Astrocyte of the cerebellum (primary cell): ENCODE results near the gene LTF.

Experiments
- DNase-seq: peaks from one replicate; pipeline ENCODE4 v3.0.0-alpha.2; 2011; ENCODE audit warnings: low read depth
- H3K4me3 ChIP-seq: 2 replicates; pipeline ENCODE4 v1.5.1; 2011; ENCODE audit warnings: mild to moderate bottlenecking, low read depth, low read length, moderate library complexity
- CTCF ChIP-seq: IDR thresholded peaks from 2 replicates; pipeline ENCODE4 v1.5.1; 2012; ENCODE audit warnings: low read length, low read depth, moderate library complexity, mild to moderate bottlenecking; ENCODE audit errors: missing control alignments
- in situ Hi-C: cut with HindIII; loops from 2 replicates; pipeline ENCODE4 v1.10.0; 2017; ENCODE audit warnings: low sequenced_read_pairs

LTF gene

GRCh38 chr3:46416125-46416810, 48.4 kb downstream of the LTF start:
- TF ChIP-seq CTCF = no peak
- no peak for DNase-seq
- H3K4me3 ChIP-seq = no peak overlapping the region
- in situ Hi-C loops = no loop called here

- no peak overlapping the region for H3K4me3 ChIP-seq
- no peak for DNase-seq
- in situ Hi-C loops = no loop called here
- TF ChIP-seq CTCF = no peak
Observed at GRCh38 chr3:46414739-46415138, 50.0 kb downstream of the LTF start.

GRCh38 chr3:46413951-46414350, 50.8 kb downstream of the LTF start:
- in situ Hi-C loops = no loop called here

GRCh38 chr3:46412786-46413298, 51.9 kb downstream of the LTF start:
- H3K4me3 ChIP-seq = no peak overlapping the region
- DNase-seq = no peak
- in situ Hi-C loops = no loop called here
- no peak for TF ChIP-seq CTCF

More at GRCh38 chr3:46413951-46414350, 50.8 kb downstream of the LTF start:
- no peak overlapping the region for H3K4me3 ChIP-seq
- no peak for DNase-seq
- TF ChIP-seq CTCF = no peak

GRCh38 chr3:46411271-46411670, 53.4 kb downstream of the LTF start:
- no peak for DNase-seq
- in situ Hi-C loops = no loop called here
- no peak overlapping the region for H3K4me3 ChIP-seq
- no peak for TF ChIP-seq CTCF

GRCh38 chr3:46410669-46411068, 54.0 kb downstream of the LTF start:
- DNase-seq = peak; percentile 51
- H3K4me3 ChIP-seq = no peak overlapping the region
- in situ Hi-C loops = no loop called here
- TF ChIP-seq CTCF = no peak
